ENCODE data around the gene RELN. TPM values are rescaled to one million over a fixed set of nuclear protein-coding genes. Genes with fewer than 3 reads are reported as not detected.

RELN gene
- total RNA-seq, 1 donor from 2014 or later: 5.4 TPM

GRCh38 chr7:103637726-103638125, 351.7 kb downstream of the RELN start:
- Mint-ChIP-seq H3K9me3 (ENCODE audit: low read depth) (no peaks in the 10 kb centered on the region), H3K4me1 (ENCODE audit: low read depth) (no peaks in the 10 kb centered on the region), H3K4me3 (ENCODE audit: low read depth) (no peak overlapping the region), H3K27ac (no peak overlapping the region), H3K27me3 (no peaks in the 10 kb centered on the region), H3K36me3 (ENCODE audit: insufficient read depth) (no peaks in the 10 kb centered on the region)
- DNase-seq (ENCODE audit: low spot score, unreplicated experiment): no peak
- no peak for TF ChIP-seq CTCF (IDR thresholded peaks at IDR 0.05; ENCODE audit: unreplicated experiment)

DNA sequence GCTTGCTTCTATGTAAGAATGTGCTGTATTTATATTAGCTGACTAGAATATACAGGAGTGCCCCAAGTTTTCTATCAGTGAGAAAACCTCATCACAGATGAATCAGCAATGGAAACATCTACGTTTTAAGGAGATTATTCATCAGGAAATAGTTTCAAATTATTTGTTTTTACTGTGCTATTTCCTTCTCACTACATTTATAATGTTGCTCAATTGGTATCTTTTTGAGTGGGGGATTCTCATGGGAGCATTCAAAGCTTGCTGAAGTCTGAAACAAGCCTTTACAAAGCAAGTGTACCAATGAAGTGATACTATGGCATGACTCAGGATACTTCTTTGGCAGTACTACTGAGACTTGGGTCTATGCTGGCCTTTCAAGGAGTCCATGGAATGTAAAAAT, 352.4 kb downstream of the RELN start:
- no peak for TF ChIP-seq CTCF (IDR thresholded peaks at IDR 0.05; ENCODE audit: unreplicated experiment)
- no peak overlapping the region for H3K4me3 Mint-ChIP-seq (ENCODE audit: low read depth)

GRCh38 chr7:103636153-103636552, 353.3 kb downstream of the RELN start:
- Mint-ChIP-seq H3K4me1 (ENCODE audit: low read depth) (peaks cover 5% of the 10 kb centered on the region), H3K27ac (no peak overlapping the region), H3K36me3 (ENCODE audit: insufficient read depth) (no peaks in the 10 kb centered on the region), H3K9me3 (ENCODE audit: low read depth) (no peaks in the 10 kb centered on the region), H3K4me3 (ENCODE audit: low read depth) (no peak overlapping the region), H3K27me3 (no peaks in the 10 kb centered on the region)
- no peak for DNase-seq (ENCODE audit: low spot score, unreplicated experiment)
- no peak for TF ChIP-seq CTCF (IDR thresholded peaks at IDR 0.05; ENCODE audit: unreplicated experiment)

More for the DNA sequence above, 352.4 kb downstream of the RELN start:
- no peak for DNase-seq (ENCODE audit: low spot score, unreplicated experiment)
- Mint-ChIP-seq H3K9me3 (ENCODE audit: low read depth) (no peaks in the 10 kb centered on the region), H3K27me3 (no peaks in the 10 kb centered on the region), H3K27ac (no peak overlapping the region), H3K36me3 (ENCODE audit: insufficient read depth) (no peaks in the 10 kb centered on the region), H3K4me1 (ENCODE audit: low read depth) (peaks cover 4% of the 10 kb centered on the region)

GRCh38 chr7:103632972-103633371, 356.5 kb downstream of the RELN start:
- no peak overlapping the region for H3K27ac Mint-ChIP-seq
- H3K4me3 Mint-ChIP-seq (ENCODE audit: low read depth): no peak overlapping the region
- no peaks in the 10 kb centered on the region for H3K27me3 Mint-ChIP-seq
- peaks cover 5% of the 10 kb centered on the region for H3K4me1 Mint-ChIP-seq (ENCODE audit: low read depth)
- H3K9me3 Mint-ChIP-seq (ENCODE audit: low read depth): no peaks in the 10 kb centered on the region
- no peaks in the 10 kb centered on the region for H3K36me3 Mint-ChIP-seq (ENCODE audit: insufficient read depth)
- TF ChIP-seq CTCF (IDR thresholded peaks at IDR 0.05; ENCODE audit: unreplicated experiment): no peak
- DNase-seq (ENCODE audit: low spot score, unreplicated experiment): no peak

DNA sequence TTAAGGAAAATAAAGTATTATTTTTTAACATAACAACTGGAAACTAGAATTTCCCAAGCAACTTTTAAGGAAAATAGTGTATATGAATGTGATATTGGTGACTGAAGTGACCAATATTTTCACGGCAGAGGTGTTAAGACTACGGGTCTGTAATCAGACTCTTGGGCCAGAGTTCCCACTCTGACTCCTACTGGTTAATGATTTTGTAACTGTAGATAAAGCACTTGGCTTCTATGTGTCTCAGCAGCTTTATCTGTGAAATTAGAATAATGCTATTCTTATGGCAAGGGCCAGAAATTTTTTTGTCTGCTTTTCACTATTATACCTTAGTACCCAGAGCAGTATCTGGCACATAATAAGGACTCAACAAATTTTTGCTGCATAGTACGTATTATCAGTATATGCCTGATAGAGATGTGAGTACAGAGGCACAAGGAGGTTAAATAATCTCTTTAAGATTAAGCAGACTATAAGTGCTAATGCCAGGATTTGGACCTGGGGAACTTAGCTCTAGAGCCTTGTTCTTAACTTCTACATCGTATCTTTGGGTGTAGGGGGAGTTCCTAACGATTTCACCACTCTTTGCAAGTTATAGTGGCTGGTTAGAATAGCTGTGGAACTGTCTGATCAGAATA, 357.3 kb downstream of the RELN start:
- no peak for TF ChIP-seq CTCF (IDR thresholded peaks at IDR 0.05; ENCODE audit: unreplicated experiment)
- Mint-ChIP-seq H3K27me3 (no peaks in the 10 kb centered on the region), H3K4me1 (ENCODE audit: low read depth) (peaks cover 5% of the 10 kb centered on the region), H3K9me3 (ENCODE audit: low read depth) (no peaks in the 10 kb centered on the region), H3K36me3 (ENCODE audit: insufficient read depth) (no peaks in the 10 kb centered on the region), H3K27ac (no peak overlapping the region), H3K4me3 (ENCODE audit: low read depth) (no peak overlapping the region)
- DNase-seq (ENCODE audit: low spot score, unreplicated experiment): no peak

All from progenitor cell of endocrine pancreas (in vitro differentiated cells).